Motor neuron (in vitro differentiated cells): ENCODE measurements around the gene IGFL3. TPM values are rescaled to one million over a fixed set of nuclear protein-coding genes. Genes with fewer than 3 reads are reported as not detected.
A peak's percentile ranks its signal among the peaks of the same experiment; 100 is the strongest.

Experiments used
- ATAC-seq, 8 experiments: fragments of 200-7000 bp; cut with Tn5 transposase; replicated peaks in 6 of 8; 2 replicates each; pipeline ENCODE4 v1.8.0; 2021; ENCODE audit warnings: mild to moderate bottlenecking in 8 of 8, moderate library complexity in 8 of 8
- H3K27ac ChIP-seq, 2 donors: fragments of 250-450 bp; sonication (Bioruptor Pico); 2 replicates each; pipeline ENCODE4 v1.9.0; 2021; ENCODE audit warnings: antibody characterized with exemption in 2 of 2, mild to moderate bottlenecking in 2 of 2, moderate library complexity in 1 of 2
- H3K4me1 ChIP-seq, 2 donors: fragments of 250-450 bp; sonication (Bioruptor Pico); replicated peaks in 1 of 2; 2 replicates each; pipeline ENCODE4 v1.6.1; 2021; ENCODE audit warnings: antibody characterized with exemption in 2 of 2, mild to moderate bottlenecking in 2 of 2, moderate library complexity in 1 of 2
- H3K4me3 ChIP-seq, 5 donors: fragments of 250-450 bp; sonication (Bioruptor Pico); 2 replicates each; pipeline ENCODE4 v1.9.0; 2021; ENCODE audit warnings: antibody characterized with exemption in 5 of 5, mild to moderate bottlenecking in 5 of 5, moderate library complexity in 4 of 5
- WGBS, 10 experiments: fragments of 450-650 bp; shearing (Covaris generic); methylation state at CpG; one replicate each; pipeline ENCODE4 v1.0.0; 2022; 5-methylcytosine and 5-hydroxymethylcytosine counted together
- in situ Hi-C, 9 experiments: fragments of 400-800 bp; cut with MboI; loops; one replicate each; pipeline ENCODE4 v1.15.0; 2021; ENCODE audit warnings: low sequenced_read_pairs in 9 of 9, low pct_unique_long_range_greater_than_20kb in 2 of 9; ENCODE audit not compliant: unreplicated experiment in 9 of 9
- total RNA-seq, 8 experiments: library from RNA; unstranded; fragments of 300-600 nt; gene quantifications; 2 replicates each; pipeline versions ENCODE4 v1.2.3 to v1.2.4, GENCODE V29; 2022

IGFL3 gene
- total RNA-seq, 8 experiments from 2014 or later: 0.50 TPM; not detected in 7

- peak in 1 of 8 experiments; percentile 36 for ATAC-seq
- in situ Hi-C loops: no loop called here
- WGBS, 10 experiments: 0 to 50% methylated on average over 1 of the region's 1 CpG; no CpG with 5 or more reads in 8 of the 10 experiments
- Histone ChIP-seq H3K4me1 (no peaks in the 10 kb centered on the region), H3K27ac (no peak overlapping the region), H3K4me3 (no peak overlapping the region)
Observed at GRCh38 chr19:46141421-46141820, 16.9 kb upstream of the IGFL3 start.

- in situ Hi-C loops: no loop called here
Observed at GRCh38 chr19:46137915-46138473, 13.5 kb upstream of the IGFL3 start.

DNA sequence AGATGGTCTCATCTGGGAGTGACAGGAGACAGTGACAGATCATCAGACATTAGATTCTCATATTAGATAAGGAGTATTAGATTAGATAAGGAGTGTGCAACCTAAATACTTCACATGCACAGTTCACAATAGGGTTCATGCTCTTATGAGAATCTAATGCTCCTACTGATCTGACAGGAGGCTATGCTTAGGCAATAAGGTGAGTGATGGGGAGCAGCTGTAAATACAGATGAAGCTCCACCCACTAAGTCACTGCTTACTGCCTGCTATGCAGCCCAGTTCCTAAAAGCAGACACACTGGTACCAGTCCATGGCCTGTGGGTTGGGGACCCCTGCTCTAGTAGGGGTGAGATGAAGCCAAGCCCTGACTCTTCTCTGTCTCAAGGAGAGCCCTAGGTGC is 10.0 kb upstream of the IGFL3 start:
- Histone ChIP-seq H3K27ac (peak overlapping the region; percentile 93 to 99), H3K4me1 (peaks cover 27% of the 10 kb centered on the region in 2 donors), H3K4me3 (no peak overlapping the region)
- ATAC-seq: peak in 2 of 8 experiments; percentile 15 to 46
- in situ Hi-C loops: no loop called here

More at GRCh38 chr19:46137915-46138473, 13.5 kb upstream of the IGFL3 start:
- H3K27ac ChIP-seq: no peak overlapping the region
- 33 to 100% (median 71%) methylated on average over 1 to 2 of the region's 4 CpGs; no CpG with 5 or more reads in 2 of the 10 experiments for WGBS, 10 experiments
- peaks cover 13 to 16% of the 10 kb centered on the region in 2 donors for H3K4me1 ChIP-seq
- no peak overlapping the region for H3K4me3 ChIP-seq
- no peak for ATAC-seq

GRCh38 chr19:46133777-46134241 is 9.3 kb upstream of the IGFL3 start:
- Histone ChIP-seq H3K4me3 (no peak overlapping the region), H3K27ac (peak overlapping the region; percentile 93 to 99), H3K4me1 (peaks cover 27% of the 10 kb centered on the region in 2 donors)
- ATAC-seq: peak in 5 of 8 experiments; percentile 5 to 33 (median 21)
- in situ Hi-C loops: no loop called here
- WGBS, 10 experiments: 20 to 57% (median 37%) methylated on average over 1 of the region's 1 CpG; no CpG with 5 or more reads in 6 of the 10 experiments

DNA sequence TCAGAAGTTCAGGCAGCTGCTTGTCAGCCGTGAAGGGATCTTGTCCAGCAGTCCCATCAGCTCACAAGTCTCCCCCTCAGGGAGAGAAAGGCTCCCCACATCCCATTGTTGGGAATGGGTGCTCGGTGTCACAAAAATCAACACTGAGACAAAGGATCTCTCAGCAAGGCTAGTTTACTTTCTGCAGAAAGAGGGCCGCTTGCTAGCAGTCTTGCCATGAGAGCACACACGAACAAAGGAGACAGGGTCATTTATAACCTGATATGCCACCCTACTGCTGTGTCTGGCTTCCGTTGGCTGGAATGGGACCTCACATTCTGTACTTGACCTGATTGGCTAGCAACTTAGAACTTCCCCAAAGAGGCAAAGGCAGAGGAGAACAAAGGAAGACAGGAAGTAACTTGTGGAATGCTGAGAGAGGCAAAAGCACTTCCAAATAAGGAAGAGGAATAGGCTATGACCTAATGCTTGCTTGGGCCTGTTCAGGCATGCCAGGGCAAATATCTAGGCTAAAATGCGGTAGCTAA is 8.7 kb upstream of the IGFL3 start:
- in situ Hi-C loops: no loop called here
- H3K27ac ChIP-seq: peak overlapping the region; percentile 96 to 99
- 0 to 76% (median 7%) methylated on average over 1 to 4 of the region's 6 CpGs; no CpG with 5 or more reads in 4 of the 10 experiments for WGBS, 10 experiments
- H3K4me3 ChIP-seq: peak overlapping the region in 4 of 5 donors; percentile 3 to 23 (median 8)
- peaks cover 27% of the 10 kb centered on the region in 2 donors for H3K4me1 ChIP-seq
- peak in 7 of 8 experiments; percentile 33 to 91 (median 89) for ATAC-seq

DNA sequence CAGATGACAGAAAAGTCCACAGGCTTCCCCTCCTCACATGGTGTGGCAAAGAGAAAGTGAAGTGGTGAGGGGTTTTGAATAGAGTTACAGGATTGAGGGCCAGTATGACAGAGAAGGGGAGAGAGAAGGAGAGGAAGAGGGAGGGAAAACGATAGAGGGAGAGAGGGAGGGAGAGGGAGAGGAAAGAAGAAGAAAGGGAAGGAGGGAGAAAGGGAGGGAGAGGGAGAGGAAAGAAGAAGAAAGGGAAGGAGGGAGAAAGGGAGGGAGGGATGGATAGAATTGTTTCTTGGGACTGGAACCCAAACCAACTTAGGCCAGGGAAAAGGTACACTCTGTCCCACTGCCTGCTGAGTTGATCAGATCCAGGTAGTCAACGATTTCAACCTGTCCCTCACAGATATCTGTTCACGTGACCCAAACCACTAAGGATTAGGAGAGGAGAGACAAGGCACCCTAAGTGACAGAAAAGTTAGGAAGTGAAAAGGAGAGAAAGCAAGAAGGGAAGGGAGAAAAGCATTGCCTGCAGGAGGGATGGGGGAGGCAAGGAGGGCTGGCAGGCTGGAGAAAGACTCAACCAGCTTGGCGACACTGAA is 8.1 kb upstream of the IGFL3 start:
- H3K4me1 ChIP-seq: peaks cover 27% of the 10 kb centered on the region in 2 donors
- in situ Hi-C loops: no loop called here
- H3K27ac ChIP-seq: peak overlapping the region; percentile 96
- peak in 3 of 8 experiments; percentile 8 to 39 (median 19) for ATAC-seq
- WGBS, 10 experiments: 20 to 82% (median 29%) methylated on average over 1 to 4 of the region's 4 CpGs; no CpG with 5 or more reads in 2 of the 10 experiments
- peak overlapping the region in 4 of 5 donors; percentile 3 to 23 (median 8) for H3K4me3 ChIP-seq

DNA sequence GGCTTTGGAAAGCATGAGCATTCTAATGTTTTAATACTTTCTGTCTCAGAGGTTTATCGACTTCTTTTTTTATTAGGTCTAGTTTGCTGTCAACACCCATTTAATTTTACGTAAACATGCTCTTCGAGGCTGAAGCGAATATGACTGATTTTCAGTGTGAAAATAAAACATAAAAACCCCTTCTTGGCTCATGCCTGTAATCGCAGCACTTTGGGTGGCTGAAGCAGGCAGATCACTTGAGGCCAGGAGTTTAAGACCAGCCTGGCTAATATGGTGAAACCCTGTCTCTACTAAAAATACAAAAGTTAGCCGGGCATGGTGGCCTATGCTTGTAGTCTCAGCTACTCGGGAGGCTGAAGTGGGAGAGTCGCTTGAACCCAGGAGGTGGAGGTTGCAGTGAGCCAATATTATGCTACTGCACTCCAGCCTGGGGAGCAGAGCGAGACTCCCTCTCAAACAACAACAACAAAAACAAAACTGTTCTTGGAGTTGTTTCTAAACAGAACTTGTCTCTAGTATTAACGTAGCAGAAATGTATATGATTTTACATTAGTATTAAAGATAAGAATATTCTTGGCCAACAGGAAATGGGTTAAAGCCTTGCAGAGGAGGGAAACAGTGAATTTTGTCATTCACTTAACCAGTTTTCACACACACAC is 7.1 kb upstream of the IGFL3 start:
- H3K27ac ChIP-seq: peak overlapping the region; percentile 96
- in situ Hi-C loops: no loop called here
- peak in 1 of 8 experiments; percentile 5 for ATAC-seq
- H3K4me3 ChIP-seq: no peak overlapping the region
- 56 to 92% (median 82%) methylated on average over 4 to 10 of the region's 10 CpGs; no CpG with 5 or more reads in 1 of the 10 experiments for WGBS, 10 experiments
- peaks cover 27% of the 10 kb centered on the region in 2 donors for H3K4me1 ChIP-seq

DNA sequence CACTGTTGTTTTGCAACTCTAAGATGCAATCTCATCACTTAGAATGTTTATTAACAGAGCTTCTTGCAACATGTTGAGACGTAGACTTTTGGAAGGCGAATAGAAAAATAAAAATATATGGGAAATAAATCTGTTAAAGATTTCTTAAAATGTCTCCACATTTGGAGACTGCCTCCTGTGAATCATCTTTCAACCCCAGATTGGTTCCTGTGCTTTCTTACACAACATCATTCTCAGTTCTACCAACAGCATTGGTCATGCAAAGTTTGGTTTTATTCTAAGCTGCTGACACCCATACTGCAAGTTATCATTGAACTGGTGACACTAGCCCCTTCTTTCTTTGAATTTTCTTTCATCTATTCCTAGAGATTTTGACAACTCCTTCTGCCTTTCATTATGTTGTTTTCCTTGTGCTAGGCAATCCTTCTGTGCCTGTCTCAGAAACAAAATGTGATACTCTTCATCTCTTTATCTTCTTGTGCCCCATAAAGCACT is 1.6 kb upstream of the IGFL3 start:
- no peak overlapping the region for H3K4me3 ChIP-seq
- 19 to 100% (median 90%) methylated on average over 1 to 2 of the region's 2 CpGs; no CpG with 5 or more reads in 1 of the 10 experiments for WGBS, 10 experiments
- ATAC-seq: peak in 1 of 8 experiments; percentile 8

GRCh38 chr19:46125447-46125846 is 959 bp upstream of the IGFL3 start:
- no peak for ATAC-seq
- H3K27ac ChIP-seq: no peak overlapping the region
- 0 to 100% (median 69%) methylated on average over 1 to 4 of the region's 4 CpGs; no CpG with 5 or more reads in 2 of the 10 experiments for WGBS, 10 experiments
- no peak overlapping the region for H3K4me3 ChIP-seq
- H3K4me1 ChIP-seq: peaks cover 8 to 12% of the 10 kb centered on the region in 2 donors
- in situ Hi-C loops: no loop called here

More for the DNA sequence above, 1.6 kb upstream of the IGFL3 start:
- in situ Hi-C loops: no loop called here
- H3K27ac ChIP-seq: no peak overlapping the region
- peaks cover 8 to 12% of the 10 kb centered on the region in 2 donors for H3K4me1 ChIP-seq

- H3K27ac ChIP-seq: no peak overlapping the region
- in situ Hi-C loops: no loop called here
- no peak for ATAC-seq
- no peak overlapping the region for H3K4me3 ChIP-seq
- H3K4me1 ChIP-seq: peaks cover 0 to 9% of the 10 kb centered on the region in 2 donors
- 40 to 100% (median 92%) methylated on average over 1 to 3 of the region's 3 CpGs; no CpG with 5 or more reads in 1 of the 10 experiments for WGBS, 10 experiments
Observed at GRCh38 chr19:46118136-46118535, 6.4 kb downstream of the IGFL3 start.

DNA sequence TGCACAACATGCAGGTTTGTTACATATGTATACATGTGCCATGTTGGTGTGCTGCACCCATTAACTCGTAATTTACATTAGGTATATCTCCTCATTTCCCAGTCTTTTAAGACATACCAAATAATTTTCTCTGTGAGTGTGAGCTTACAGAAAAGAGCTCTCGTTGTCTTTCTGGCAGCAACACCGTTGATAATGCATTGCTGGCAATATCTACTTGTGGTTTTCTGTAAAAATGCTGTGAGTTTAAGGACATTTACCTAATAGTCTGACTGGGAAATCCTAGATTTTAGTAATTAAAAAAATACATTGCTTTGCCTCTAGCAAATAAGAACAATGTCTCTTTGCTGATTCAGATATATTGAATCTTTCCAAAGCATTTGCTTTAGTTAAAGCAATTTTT is 8.4 kb downstream of the IGFL3 start:
- WGBS, 10 experiments: 54 to 100% (median 75%) methylated on average over 1 to 3 of the region's 3 CpGs; no CpG with 5 or more reads in 2 of the 10 experiments
- no peak for ATAC-seq
- in situ Hi-C loops: no loop called here

GRCh38 chr19:46115396-46116106 is 8.9 kb downstream of the IGFL3 start:
- Histone ChIP-seq H3K27ac (no peak overlapping the region), H3K4me3 (no peak overlapping the region), H3K4me1 (peaks cover 0 to 5% of the 10 kb centered on the region in 2 donors)
- 20 to 100% (median 83%) methylated on average over 1 to 6 of the region's 9 CpGs; no CpG with 5 or more reads in 2 of the 10 experiments for WGBS, 10 experiments
- ATAC-seq: peak in 7 of 8 experiments; percentile 92 to 99 (median 98)
- in situ Hi-C loops: no loop called here

More for the DNA sequence above, 8.4 kb downstream of the IGFL3 start:
- Histone ChIP-seq H3K27ac (no peak overlapping the region), H3K4me3 (no peak overlapping the region), H3K4me1 (peaks cover 0 to 5% of the 10 kb centered on the region in 2 donors)
